Natural killer cell (primary cell): Measurements from ENCODE around the gene PPP2R2C. TPM values are rescaled to one million over a fixed set of nuclear protein-coding genes. Genes with fewer than 3 reads are reported as not detected.
A peak's percentile ranks its signal among the peaks of the same experiment; 100 is the strongest.

ENCODE experiments used
- ATAC-seq, 3 donors: fragments of 150-1000 bp in 2 of 3; fragments of 200-7000 bp in 1 of 3; cut with Tn5 transposase; 1 replicate in 1 of 3; 2 replicates in 2 of 3; pipeline ENCODE4 v1.10.0; 2021; ENCODE audit warnings: mild to moderate bottlenecking in 2 of 3, moderate library complexity in 2 of 3
- DNase-seq, 2 donors: peaks; one replicate each; pipeline versions ENCODE4 v3.0.0 to v3.0.0-alpha.2; 2013 to 2021; ENCODE audit warnings: mixed read lengths in 1 of 2
- H3K27ac ChIP-seq: one replicate; pipeline ENCODE4 v1.5.1; 2013; ENCODE audit warnings: mild to moderate bottlenecking, low read length
- H3K27me3 ChIP-seq: one replicate; pipeline ENCODE4 v1.6.1; 2013; ENCODE audit warnings: low read length; ENCODE audit not compliant: control insufficient read depth, insufficient read depth
- H3K36me3 ChIP-seq: one replicate; pipeline ENCODE4 v1.6.1; 2013; ENCODE audit warnings: low read length; ENCODE audit not compliant: control insufficient read depth, insufficient read depth
- H3K4me1 ChIP-seq: one replicate; pipeline ENCODE4 v1.6.1; 2013; ENCODE audit warnings: low read length; ENCODE audit not compliant: control insufficient read depth, insufficient read depth
- H3K4me3 ChIP-seq: one replicate; pipeline ENCODE4 v1.5.1; 2013; ENCODE audit warnings: low read length
- H3K9me3 ChIP-seq: one replicate; pipeline ENCODE4 v1.6.1; 2013; ENCODE audit warnings: low read length; ENCODE audit not compliant: control insufficient read depth, insufficient read depth
- H3K27ac Mint-ChIP-seq, 2 donors: one replicate each; pipeline ENCODE4 v1.8.0; 2022; ENCODE audit warnings: mild to moderate bottlenecking in 2 of 2, mixed read lengths in 2 of 2, moderate library complexity in 1 of 2
- H3K27me3 Mint-ChIP-seq, 2 donors: one replicate each; pipeline ENCODE4 v1.8.0; 2022; ENCODE audit warnings: low read depth in 2 of 2, mixed read lengths in 2 of 2
- H3K36me3 Mint-ChIP-seq: one replicate; pipeline ENCODE4 v1.8.0; 2022; ENCODE audit warnings: mixed read lengths
- H3K4me1 Mint-ChIP-seq, 2 donors: one replicate each; pipeline ENCODE4 v1.8.0; 2022; ENCODE audit warnings: mixed read lengths in 2 of 2
- H3K4me3 Mint-ChIP-seq: one replicate; pipeline ENCODE4 v1.8.0; 2022; ENCODE audit warnings: mild to moderate bottlenecking, moderate library complexity, mixed read lengths
- H3K9me3 Mint-ChIP-seq, 2 donors: one replicate each; pipeline ENCODE4 v1.8.0; 2022; ENCODE audit warnings: mixed read lengths in 2 of 2
- WGBS: methylation state at CpG from one replicate; pipeline ENCODE4 v1.1.7; 2013; ENCODE audit warnings: missing lambda C conversion rate; ENCODE audit not compliant: insufficient coverage; 5-methylcytosine and 5-hydroxymethylcytosine counted together
- intact Hi-C: fragments of 100-400 bp; cut with micrococcal nuclease; formaldehyde crosslinking; loops from one replicate; pipeline ENCODE4 v1.14.2; 2022
- total RNA-seq, 4 donors: library from RNA; stranded (reverse); fragments of 120-200 nt in 1 of 4; gene quantifications; one replicate each; pipeline versions ENCODE4 v1.2.3 to v1.2.4, GENCODE V29; 2013 to 2022
- TF ChIP-seq, protein P1 (sequence below): fragments of 200-600 bp; IDR thresholded peaks from one replicate; pipeline ENCODE4 v1.8.0; 2022; ENCODE audit warnings: antibody characterized with exemption

Gene PPP2R2C
- total RNA-seq, 3 donors from 2014 or later (not counting 1 experiment from before 2014, with no cell fraction given), result not detected

DNA sequence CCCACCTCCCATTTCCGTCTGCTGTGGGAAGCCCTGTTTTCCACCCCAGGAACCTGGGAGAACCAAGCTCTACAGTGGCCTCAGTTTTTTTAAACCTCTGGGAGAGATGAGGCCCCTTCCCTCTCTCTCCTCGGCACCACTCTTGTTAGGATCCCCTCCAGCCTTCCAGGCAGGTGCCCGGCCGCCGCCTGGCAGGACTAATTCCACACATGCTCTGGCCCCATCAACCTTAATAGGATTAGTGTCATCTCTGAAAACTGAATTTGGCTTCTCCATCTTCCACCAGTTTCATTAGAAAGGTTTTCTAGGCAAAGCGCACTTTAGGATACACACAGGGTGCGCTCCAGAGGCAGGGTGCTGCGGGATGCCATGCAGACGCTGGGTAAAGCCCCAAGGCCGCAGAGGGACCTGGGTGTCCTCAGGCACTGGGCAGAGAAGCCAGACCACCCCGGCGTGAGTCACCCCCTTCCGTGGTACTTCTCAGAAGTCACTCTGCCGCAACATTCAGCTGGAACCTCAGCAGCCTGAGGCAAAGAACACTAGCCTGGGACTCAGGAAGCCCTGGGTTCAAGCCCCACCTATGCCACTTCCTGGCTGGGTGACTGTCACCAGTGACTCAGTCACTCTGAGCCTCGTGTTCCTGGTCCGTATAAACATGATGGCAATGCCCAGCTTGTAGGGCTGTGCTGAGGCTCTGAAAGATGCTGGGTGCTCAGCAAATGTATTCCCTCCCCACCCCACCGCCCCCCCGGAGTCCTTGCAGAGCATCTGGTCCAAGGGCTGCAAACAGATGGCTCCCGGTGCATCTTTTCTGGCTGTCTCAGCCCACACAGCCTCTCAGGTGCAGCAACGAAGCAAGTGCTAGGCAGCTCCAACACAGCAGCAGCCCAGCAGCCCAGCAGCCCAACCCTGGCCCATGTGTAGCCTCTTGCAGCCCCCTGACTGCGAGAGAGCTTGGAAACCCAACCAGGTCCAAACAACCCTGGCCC is 29.1 kb downstream of the PPP2R2C start:
- peaks cover 6 to 14% of the 10 kb centered on the region in 2 donors for H3K27me3 Mint-ChIP-seq
- intact Hi-C loops, result no loop called here
- Histone ChIP-seq H3K4me3 (no peak overlapping the region), H3K4me1 (peaks cover 14% of the 10 kb centered on the region), H3K27ac (no peak overlapping the region), H3K27me3 (no peaks in the 10 kb centered on the region), H3K36me3 (no peaks in the 10 kb centered on the region), H3K9me3 (no peaks in the 10 kb centered on the region)
- no peaks in the 10 kb centered on the region for H3K9me3 Mint-ChIP-seq
- DNase-seq (peak in 1 of 2 donors; percentile 3), ATAC-seq (peak in 1 of 3 donors; percentile 29)
- peaks cover 5 to 9% of the 10 kb centered on the region in 2 donors for H3K4me1 Mint-ChIP-seq
- H3K27ac Mint-ChIP-seq, result no peak overlapping the region
- WGBS, result 80% methylated on average over 21 of the region's 21 CpGs
- no peaks in the 10 kb centered on the region for H3K36me3 Mint-ChIP-seq
- H3K4me3 Mint-ChIP-seq, result no peak overlapping the region
- TF ChIP-seq, protein P1, sequence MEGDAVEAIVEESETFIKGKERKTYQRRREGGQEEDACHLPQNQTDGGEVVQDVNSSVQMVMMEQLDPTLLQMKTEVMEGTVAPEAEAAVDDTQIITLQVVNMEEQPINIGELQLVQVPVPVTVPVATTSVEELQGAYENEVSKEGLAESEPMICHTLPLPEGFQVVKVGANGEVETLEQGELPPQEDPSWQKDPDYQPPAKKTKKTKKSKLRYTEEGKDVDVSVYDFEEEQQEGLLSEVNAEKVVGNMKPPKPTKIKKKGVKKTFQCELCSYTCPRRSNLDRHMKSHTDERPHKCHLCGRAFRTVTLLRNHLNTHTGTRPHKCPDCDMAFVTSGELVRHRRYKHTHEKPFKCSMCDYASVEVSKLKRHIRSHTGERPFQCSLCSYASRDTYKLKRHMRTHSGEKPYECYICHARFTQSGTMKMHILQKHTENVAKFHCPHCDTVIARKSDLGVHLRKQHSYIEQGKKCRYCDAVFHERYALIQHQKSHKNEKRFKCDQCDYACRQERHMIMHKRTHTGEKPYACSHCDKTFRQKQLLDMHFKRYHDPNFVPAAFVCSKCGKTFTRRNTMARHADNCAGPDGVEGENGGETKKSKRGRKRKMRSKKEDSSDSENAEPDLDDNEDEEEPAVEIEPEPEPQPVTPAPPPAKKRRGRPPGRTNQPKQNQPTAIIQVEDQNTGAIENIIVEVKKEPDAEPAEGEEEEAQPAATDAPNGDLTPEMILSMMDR, result no peak

GRCh38 chr4:6442555-6442954 is 29.9 kb downstream of the PPP2R2C start:
- Histone ChIP-seq H3K36me3 (no peaks in the 10 kb centered on the region), H3K9me3 (no peaks in the 10 kb centered on the region), H3K27ac (no peak overlapping the region), H3K27me3 (no peaks in the 10 kb centered on the region), H3K4me3 (no peak overlapping the region), H3K4me1 (peaks cover 14% of the 10 kb centered on the region)
- H3K9me3 Mint-ChIP-seq, result no peaks in the 10 kb centered on the region
- H3K4me3 Mint-ChIP-seq, result no peak overlapping the region
- intact Hi-C loops, result no loop called here
- peaks cover 5 to 9% of the 10 kb centered on the region in 2 donors for H3K4me1 Mint-ChIP-seq
- ATAC-seq (no peak), DNase-seq (no peak)
- no peaks in the 10 kb centered on the region for H3K36me3 Mint-ChIP-seq
- WGBS, result 84% methylated on average over 5 of the region's 8 CpGs
- TF ChIP-seq, protein P1, result no peak
- H3K27me3 Mint-ChIP-seq, result peaks cover 6 to 14% of the 10 kb centered on the region in 2 donors
- H3K27ac Mint-ChIP-seq, result no peak overlapping the region

DNA sequence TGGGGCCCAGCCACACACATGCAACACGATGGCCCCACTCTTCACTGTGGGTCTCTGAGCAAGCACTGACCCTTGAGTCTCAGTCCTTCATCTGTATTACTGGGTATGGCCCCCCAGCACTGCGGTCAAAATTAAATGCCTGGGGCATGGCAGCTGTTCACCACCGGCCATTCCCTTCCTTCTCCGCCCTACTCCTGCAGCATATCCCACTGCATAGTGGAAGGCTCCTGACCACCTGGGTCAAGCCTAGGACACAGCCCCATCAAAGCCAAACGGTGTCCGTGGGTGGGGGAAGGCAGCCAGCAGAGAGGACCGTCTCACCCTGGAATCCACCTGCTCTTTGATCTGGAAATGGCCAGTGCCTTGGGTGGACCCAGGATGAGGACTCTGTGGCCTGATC is 30.7 kb downstream of the PPP2R2C start:
- Mint-ChIP-seq H3K27ac (no peak overlapping the region), H3K4me3 (no peak overlapping the region), H3K4me1 (peaks cover 5 to 9% of the 10 kb centered on the region in 2 donors), H3K27me3 (peaks cover 6 to 12% of the 10 kb centered on the region in 2 donors), H3K36me3 (no peaks in the 10 kb centered on the region), H3K9me3 (no peaks in the 10 kb centered on the region)
- Histone ChIP-seq H3K27me3 (no peaks in the 10 kb centered on the region), H3K9me3 (no peaks in the 10 kb centered on the region), H3K4me1 (peaks cover 14% of the 10 kb centered on the region), H3K36me3 (no peaks in the 10 kb centered on the region), H3K4me3 (no peak overlapping the region), H3K27ac (no peak overlapping the region)
- 90% methylated on average over 7 of the region's 7 CpGs for WGBS
- TF ChIP-seq, protein P1, result no peak
- intact Hi-C loops, result no loop called here
- DNase-seq (no peak), ATAC-seq (no peak)
